Astrocyte (in vitro differentiated cells and primary cell): ENCODE measurements around the gene PGAM2.
"Not testable (repeated sequence)": the region's sequence is repeated elsewhere in the genome, so short reads cannot be mapped to it uniquely, and the experiment has no call there.

ENCODE experiments used
- EZH2 ChIP-seq: IDR thresholded peaks from 2 replicates; pipeline ENCODE4 v1.6.1; 2012; ENCODE audit warnings: mild to moderate bottlenecking, low read length, inconsistent platforms; ENCODE audit not compliant: insufficient read depth
- TF ChIP-seq, protein P1 (sequence below): IDR thresholded peaks from 2 replicates; pipeline ENCODE4 v1.5.1; 2011; ENCODE audit warnings: low read depth, mild to moderate bottlenecking, inconsistent platforms, low read length, moderate library complexity; ENCODE audit not compliant: insufficient read depth

DNA sequence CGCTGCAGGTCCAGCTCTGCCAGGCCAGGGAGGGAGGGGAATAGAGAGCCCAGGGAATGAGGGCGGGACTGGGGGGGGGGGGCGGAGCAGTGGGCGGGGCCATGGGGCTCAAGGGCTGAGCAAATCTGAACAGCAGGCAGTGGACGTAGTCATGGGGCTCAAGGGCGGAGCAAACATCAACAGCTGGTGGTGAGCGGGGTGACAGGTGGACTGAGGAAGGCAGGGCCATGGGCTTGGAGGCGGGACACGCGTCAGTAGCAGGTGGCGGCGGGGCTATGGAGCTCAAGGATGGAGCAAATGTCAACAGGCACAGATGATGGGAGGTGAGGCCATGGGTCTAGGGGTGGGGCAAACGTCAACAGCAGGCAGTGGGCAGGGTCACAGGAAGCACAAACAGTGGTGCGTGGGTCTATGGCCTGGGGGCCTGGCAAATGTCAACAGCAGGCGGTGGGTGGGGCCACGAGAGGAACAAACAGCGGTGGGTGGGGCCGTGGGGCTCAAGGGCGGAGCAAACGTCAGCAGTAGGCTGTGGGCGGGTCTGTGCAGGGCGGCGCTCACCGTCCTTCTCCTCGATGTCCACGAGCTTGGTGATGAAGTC lies 26.3 kb downstream of the PGAM2 start:
- TF ChIP-seq, protein P1, sequence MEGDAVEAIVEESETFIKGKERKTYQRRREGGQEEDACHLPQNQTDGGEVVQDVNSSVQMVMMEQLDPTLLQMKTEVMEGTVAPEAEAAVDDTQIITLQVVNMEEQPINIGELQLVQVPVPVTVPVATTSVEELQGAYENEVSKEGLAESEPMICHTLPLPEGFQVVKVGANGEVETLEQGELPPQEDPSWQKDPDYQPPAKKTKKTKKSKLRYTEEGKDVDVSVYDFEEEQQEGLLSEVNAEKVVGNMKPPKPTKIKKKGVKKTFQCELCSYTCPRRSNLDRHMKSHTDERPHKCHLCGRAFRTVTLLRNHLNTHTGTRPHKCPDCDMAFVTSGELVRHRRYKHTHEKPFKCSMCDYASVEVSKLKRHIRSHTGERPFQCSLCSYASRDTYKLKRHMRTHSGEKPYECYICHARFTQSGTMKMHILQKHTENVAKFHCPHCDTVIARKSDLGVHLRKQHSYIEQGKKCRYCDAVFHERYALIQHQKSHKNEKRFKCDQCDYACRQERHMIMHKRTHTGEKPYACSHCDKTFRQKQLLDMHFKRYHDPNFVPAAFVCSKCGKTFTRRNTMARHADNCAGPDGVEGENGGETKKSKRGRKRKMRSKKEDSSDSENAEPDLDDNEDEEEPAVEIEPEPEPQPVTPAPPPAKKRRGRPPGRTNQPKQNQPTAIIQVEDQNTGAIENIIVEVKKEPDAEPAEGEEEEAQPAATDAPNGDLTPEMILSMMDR = not testable (repeated sequence)
- TF ChIP-seq EZH2 = not testable (repeated sequence)
